Lower leg skin (tissue), 4 donors: ENCODE measurements around the gene PAPPA. TPM values are rescaled to one million over a fixed set of nuclear protein-coding genes. Genes with fewer than 3 reads are reported as not detected.

Experiments
- DNase-seq, 2 donors: peaks; one replicate each; pipeline ENCODE4 v3.0.0-alpha.2; 2019; ENCODE audit warnings: low spot score in 2 of 2
- H3K4me3 ChIP-seq: fragments of 200-600 bp; sonication (generic); 2 replicates; pipeline ENCODE4 v1.5.1; 2017; ENCODE audit warnings: mild to moderate bottlenecking, low read depth; ENCODE audit not compliant: poor library complexity, severe bottlenecking
- CTCF ChIP-seq, 3 donors: fragments of 450-650 bp; IDR thresholded peaks; one replicate each; pipeline ENCODE4 v1.5.1; 2016; ENCODE audit warnings: antibody characterized with exemption in 3 of 3, mild to moderate bottlenecking in 3 of 3, moderate library complexity in 2 of 3
- POLR2A ChIP-seq, 2 donors: fragments of 450-650 bp; IDR thresholded peaks; one replicate each; pipeline ENCODE4 v1.6.1; 2016 to 2017; ENCODE audit warnings: antibody characterized with exemption in 2 of 2, mild to moderate bottlenecking in 1 of 2, moderate library complexity in 1 of 2
- WGBS, 2 donors: methylation state at CpG; one replicate each; pipeline ENCODE4 v1.1.5; 2018; 5-methylcytosine and 5-hydroxymethylcytosine counted together
- intact Hi-C: fragments of 100-400 bp; cut with DNase I; formaldehyde crosslinking; loops from one replicate; pipeline ENCODE4 v1.15.0; 2023; ENCODE audit warnings: low total_unique reads
- total RNA-seq, 4 donors: library from RNA; depleted of rRNA; stranded (reverse); fragments of >200 nt; gene quantifications; one replicate each; pipeline ENCODE4 v1.1.0, GENCODE V29; 2016

PAPPA gene
- total RNA-seq, 4 donors from 2014 or later = 0.64 to 2.2 (median 1.9) TPM

GRCh38 chr9:116432051-116432450 lies 278.5 kb downstream of the PAPPA start:
- no peak for DNase-seq
- no peak overlapping the region for H3K4me3 ChIP-seq
- intact Hi-C loops = no loop called here
- TF ChIP-seq CTCF (IDR thresholded peaks at IDR 0.05) (no peak), POLR2A (IDR thresholded peaks at IDR 0.05) (no peak)
- 89 to 93% methylated on average over 1 of the region's 1 CpG for WGBS, 2 donors

DNA sequence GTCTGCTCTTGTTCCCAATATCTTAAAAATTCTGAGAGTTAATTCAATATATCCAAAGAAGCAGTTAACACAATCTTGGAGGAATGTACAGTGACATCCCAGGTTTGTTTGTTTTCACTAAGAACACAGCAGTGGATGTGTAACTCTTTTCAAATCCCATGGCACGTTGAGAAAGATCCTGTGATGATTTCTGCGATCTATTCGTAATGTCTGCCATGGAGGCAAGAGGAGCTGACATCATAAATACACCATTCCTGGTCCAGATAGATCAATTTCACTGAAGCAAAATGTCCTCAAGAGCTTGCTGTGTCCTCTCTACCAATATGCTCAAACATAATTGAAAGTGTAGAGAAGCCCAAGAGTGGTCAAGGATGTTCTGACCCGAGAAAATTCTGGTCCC lies 280.7 kb downstream of the PAPPA start:
- WGBS, 2 donors = 73 to 74% methylated on average over 4 of the region's 4 CpGs
- no peak for DNase-seq
- H3K4me3 ChIP-seq = no peak overlapping the region
- TF ChIP-seq CTCF (IDR thresholded peaks at IDR 0.05) = no peak
- TF ChIP-seq POLR2A (IDR thresholded peaks at IDR 0.05) = no peak
- intact Hi-C loops = no loop called here

- intact Hi-C loops = no loop called here
- H3K4me3 ChIP-seq = no peak overlapping the region
- WGBS, 2 donors = 43 to 49% methylated on average over 4 of the region's 4 CpGs
- no peak for TF ChIP-seq CTCF (IDR thresholded peaks at IDR 0.05)
- no peak for TF ChIP-seq POLR2A (IDR thresholded peaks at IDR 0.05)
- no peak for DNase-seq
These were observed 282.1 kb downstream of the PAPPA start for GRCh38 chr9:116435706-116436105.

GRCh38 chr9:116436121-116436520 lies 282.5 kb downstream of the PAPPA start:
- DNase-seq = no peak
- 90 to 92% methylated on average over 1 of the region's 1 CpG for WGBS, 2 donors
- no peak overlapping the region for H3K4me3 ChIP-seq
- intact Hi-C loops = no loop called here
- no peak for TF ChIP-seq CTCF (IDR thresholded peaks at IDR 0.05)
- TF ChIP-seq POLR2A (IDR thresholded peaks at IDR 0.05) = no peak

GRCh38 chr9:116437411-116438370 lies 284.1 kb downstream of the PAPPA start:
- H3K4me3 ChIP-seq = no peak overlapping the region
- no peak for DNase-seq
- TF ChIP-seq CTCF (IDR thresholded peaks at IDR 0.05) (no peak), POLR2A (IDR thresholded peaks at IDR 0.05) (no peak)
- WGBS, 2 donors = 78 to 91% methylated on average over 10 to 11 of the region's 11 CpGs
- intact Hi-C loops = no loop called here
